ENCODE data around the gene TRANK1. TPM values are rescaled to one million over a fixed set of nuclear protein-coding genes. Genes with fewer than 3 reads are reported as not detected.

The TRANK1 gene
- total RNA-seq, 4 donors from 2014 or later: 47.9 to 92.6 (median 59.9) TPM

GRCh38 chr3:36973139-36973538 lies 28.3 kb upstream of the TRANK1 start:
- TF ChIP-seq POLR2A (IDR thresholded peaks at IDR 0.05) (no peak), CTCF (IDR thresholded peaks at IDR 0.05) (no peak)

GRCh38 chr3:36972163-36972562 lies 27.3 kb upstream of the TRANK1 start:
- Histone ChIP-seq H3K4me3 (no peak overlapping the region), H3K27ac (no peak overlapping the region), H3K9me3 (no peaks in the 10 kb centered on the region), H3K27me3 (no peaks in the 10 kb centered on the region), H3K4me1 (no peaks in the 10 kb centered on the region), H3K36me3 (no peaks in the 10 kb centered on the region)
- TF ChIP-seq POLR2A (IDR thresholded peaks at IDR 0.05) (no peak), CTCF (IDR thresholded peaks at IDR 0.05) (no peak)
- DNase-seq: no peak

More at GRCh38 chr3:36973139-36973538, 28.3 kb upstream of the TRANK1 start:
- H3K27ac ChIP-seq: no peak overlapping the region
- no peaks in the 10 kb centered on the region for H3K27me3 ChIP-seq
- no peak for DNase-seq
- H3K4me3 ChIP-seq: no peak overlapping the region
- no peaks in the 10 kb centered on the region for H3K36me3 ChIP-seq
- H3K4me1 ChIP-seq: no peaks in the 10 kb centered on the region
- H3K9me3 ChIP-seq: no peaks in the 10 kb centered on the region

GRCh38 chr3:36969540-36970432 lies 24.9 kb upstream of the TRANK1 start:
- Histone ChIP-seq H3K4me3 (no peak overlapping the region), H3K36me3 (no peaks in the 10 kb centered on the region), H3K27ac (peak overlapping the region in 1 of 4 donors; percentile 31), H3K4me1 (peaks cover 0 to 3% (median 0%) of the 10 kb centered on the region in 4 donors), H3K9me3 (no peaks in the 10 kb centered on the region), H3K27me3 (no peaks in the 10 kb centered on the region)
- DNase-seq: peak in 2 of 3 donors; percentile 54 to 62
- no peak for TF ChIP-seq CTCF (IDR thresholded peaks at IDR 0.05)
- TF ChIP-seq POLR2A (IDR thresholded peaks at IDR 0.05): no peak

GRCh38 chr3:36969085-36969484 lies 24.2 kb upstream of the TRANK1 start:
- DNase-seq: no peak
- H3K27me3 ChIP-seq: no peaks in the 10 kb centered on the region
- no peaks in the 10 kb centered on the region for H3K36me3 ChIP-seq
- TF ChIP-seq POLR2A (IDR thresholded peaks at IDR 0.05) (no peak), CTCF (IDR thresholded peaks at IDR 0.05) (no peak)
- H3K4me3 ChIP-seq: no peak overlapping the region
- peaks cover 0 to 3% (median 1%) of the 10 kb centered on the region in 4 donors for H3K4me1 ChIP-seq
- H3K27ac ChIP-seq: peak overlapping the region in 1 of 4 donors; percentile 31
- H3K9me3 ChIP-seq: no peaks in the 10 kb centered on the region

- DNase-seq: no peak
- H3K4me1 ChIP-seq: peaks cover 0 to 3% (median 1%) of the 10 kb centered on the region in 4 donors
- H3K27ac ChIP-seq: no peak overlapping the region
- H3K36me3 ChIP-seq: no peaks in the 10 kb centered on the region
- H3K9me3 ChIP-seq: no peaks in the 10 kb centered on the region
- TF ChIP-seq CTCF (IDR thresholded peaks at IDR 0.05): no peak
- TF ChIP-seq POLR2A (IDR thresholded peaks at IDR 0.05): no peak
- no peaks in the 10 kb centered on the region for H3K27me3 ChIP-seq
- H3K4me3 ChIP-seq: no peak overlapping the region
Observed at GRCh38 chr3:36965440-36965839, 20.6 kb upstream of the TRANK1 start.
